Endothelial cell of umbilical vein (primary cell): ENCODE data around the gene AKT3. TPM values are rescaled to one million over a fixed set of nuclear protein-coding genes. Genes with fewer than 3 reads are reported as not detected.

Source experiments
- BruUV-seq: library from RNA; stranded (reverse); fragments of 400-500 nt; replicated peaks from 2 replicates; lab custom pipeline; 2021; lab: Mats Ljungman, UMichigan
- CTCF ChIA-PET: fragments of 300-600, 350-600 bp; sonication (Branson Sonifier 250); formaldehyde crosslinking; loops from one replicate; lab custom pipeline; 2021; ENCODE audit warnings: antibody characterized with exemption, inconsistent platforms; lab: Charles Lee
- POLR2A ChIA-PET: fragments of 300-600, 350-600 bp; sonication (Branson Sonifier 250); formaldehyde crosslinking; loops from one replicate; lab custom pipeline; 2021; ENCODE audit warnings: antibody characterized with exemption, inconsistent platforms; lab: Charles Lee
- DNase-seq: peaks from one replicate; pipeline ENCODE4 v3.0.0-alpha.2; 2011; ENCODE audit warnings: low read depth, low spot score
- FAIRE-seq: peaks from 2 replicates; lab custom pipeline; 2011; peaks lifted over from hg19 to GRCh38; lab: Jason Lieb, UNC
- H2AFZ ChIP-seq: 2 replicates; pipeline ENCODE4 v1.6.0; 2012; ENCODE audit warnings: low read depth, low read length, control low read depth, inconsistent platforms
- H3K27ac ChIP-seq: 2 replicates; pipeline ENCODE4 v1.5.1; 2011; ENCODE audit warnings: low read depth, mild to moderate bottlenecking, control low read depth, low read length, moderate library complexity; ENCODE audit not compliant: insufficient read depth
- H3K27me3 ChIP-seq, 2 experiments: 2 replicates each; pipeline versions ENCODE4 v1.6.0 to v1.6.1; 2011; ENCODE audit warnings: low read length in 2 of 2, mixed read lengths in 1 of 2; ENCODE audit not compliant: control insufficient read depth in 2 of 2, insufficient read depth in 2 of 2
- H3K36me3 ChIP-seq, 2 experiments: 2 replicates in 1 of 2; 3 replicates in 1 of 2; pipeline ENCODE4 v1.5.1; 2011; ENCODE audit warnings: low read length in 2 of 2, mild to moderate bottlenecking in 1 of 2, moderate library complexity in 1 of 2; ENCODE audit not compliant: control insufficient read depth in 2 of 2, insufficient read depth in 2 of 2; ENCODE audit errors: extremely low read depth in 1 of 2
- H3K4me1 ChIP-seq: 3 replicates; pipeline ENCODE4 v1.5.1; 2011; ENCODE audit warnings: mild to moderate bottlenecking, low read length; ENCODE audit not compliant: control insufficient read depth, insufficient read depth; ENCODE audit errors: extremely low read depth
- H3K4me2 ChIP-seq: 2 replicates; pipeline ENCODE4 v1.6.1; 2011; ENCODE audit warnings: low read length, control low read depth, mixed read lengths; ENCODE audit not compliant: insufficient read depth
- H3K4me3 ChIP-seq, 3 experiments: fragments of 200-600 bp in 1 of 3; sonication (generic), shearing (Covaris generic) in 1 of 3; replicated peaks in 1 of 3; 2 replicates each; pipeline ENCODE4 v1.5.1; 2011 to 2016; ENCODE audit warnings: control low read depth in 3 of 3, low read length in 3 of 3, mild to moderate bottlenecking in 2 of 3, inconsistent platforms in 1 of 3, low read depth in 1 of 3, moderate library complexity in 1 of 3; ENCODE audit not compliant: insufficient read depth in 1 of 3
- H3K79me2 ChIP-seq: 2 replicates; pipeline ENCODE4 v1.6.0; 2012; ENCODE audit warnings: low read length, inconsistent platforms; ENCODE audit not compliant: control insufficient read depth, insufficient read depth
- H3K9ac ChIP-seq: replicated peaks from 2 replicates; pipeline ENCODE3; 2011; ENCODE audit warnings: low read length, control low read depth; ENCODE audit not compliant: insufficient read depth; ENCODE audit errors: extremely low read depth
- H3K9me1 ChIP-seq: replicated peaks from 3 replicates; pipeline ENCODE4 v1.6.0; 2011; ENCODE audit warnings: mild to moderate bottlenecking, low read length; ENCODE audit not compliant: control insufficient read depth, insufficient read depth; ENCODE audit errors: extremely low read depth
- H3K9me3 ChIP-seq: replicated peaks from 2 replicates; pipeline ENCODE4 v1.5.1; 2012; ENCODE audit warnings: low read length, inconsistent platforms; ENCODE audit not compliant: control insufficient read depth, insufficient read depth
- H4K20me1 ChIP-seq: replicated peaks from 2 replicates; pipeline ENCODE3; 2011; ENCODE audit warnings: mild to moderate bottlenecking, low read length; ENCODE audit not compliant: control insufficient read depth, insufficient read depth; ENCODE audit errors: extremely low read depth
- CTCF ChIP-seq, 2 donors: IDR thresholded peaks; 1 replicate in 1 of 2; 2 replicates in 1 of 2; pipeline ENCODE4 v1.5.1; 2011; ENCODE audit warnings: low read length in 2 of 2, mild to moderate bottlenecking in 2 of 2, moderate library complexity in 2 of 2, control low read depth in 1 of 2, inconsistent platforms in 1 of 2, low read depth in 1 of 2; ENCODE audit not compliant: insufficient read depth in 1 of 2; ENCODE audit errors: extremely low read depth in 1 of 2
- EZH2 ChIP-seq: IDR thresholded peaks from 2 replicates; pipeline ENCODE4 v1.6.1; 2012; ENCODE audit warnings: borderline replicate concordance, low read depth, mild to moderate bottlenecking, moderate library complexity, low read length, inconsistent platforms; ENCODE audit not compliant: severe bottlenecking
- FOS ChIP-seq: IDR thresholded peaks from 2 replicates; pipeline ENCODE4 v1.6.1; 2011; ENCODE audit warnings: mild to moderate bottlenecking, low read length, moderate library complexity, borderline replicate concordance; ENCODE audit not compliant: insufficient read depth
- GATA2 ChIP-seq: IDR thresholded peaks from 2 replicates; pipeline ENCODE4 v1.7.0; 2011; ENCODE audit warnings: low read depth, mild to moderate bottlenecking, moderate library complexity, mixed read lengths, low read length; ENCODE audit not compliant: insufficient read length, insufficient read depth
- JUN ChIP-seq: IDR thresholded peaks from 2 replicates; pipeline ENCODE4 v1.6.1; 2011; ENCODE audit warnings: borderline replicate concordance, low read depth; ENCODE audit not compliant: insufficient read length, insufficient read depth
- MAX ChIP-seq: IDR thresholded peaks from 2 replicates; pipeline ENCODE4 v1.6.1; 2011; ENCODE audit not compliant: insufficient read depth, insufficient read length
- MYC ChIP-seq: IDR thresholded peaks from one replicate; pipeline ENCODE4 v1.6.1; 2011; ENCODE audit warnings: mild to moderate bottlenecking, low read depth, low read length
- POLR2A ChIP-seq: IDR thresholded peaks from 2 replicates; pipeline ENCODE4 v1.6.1; 2012; ENCODE audit warnings: low read depth, mild to moderate bottlenecking, control low read depth, low read length
- POLR2AphosphoS5 ChIP-seq: IDR thresholded peaks from 2 replicates; pipeline ENCODE4 v1.6.1; 2012; ENCODE audit warnings: low read depth, mild to moderate bottlenecking, control low read depth, low read length, moderate library complexity; ENCODE audit not compliant: insufficient read depth
- dilution Hi-C: fragments of 300-500 bp; cut with MboI; formaldehyde crosslinking; loops from one replicate; pipeline ENCODE4 v1.15.0; 2019; ENCODE audit warnings: low sequenced_read_pairs; ENCODE audit not compliant: extremely low pct_ligation_motif_present
- intact Hi-C: fragments of 100-400 bp; cut with micrococcal nuclease; formaldehyde crosslinking; loops from one replicate; pipeline ENCODE4 v1.10.0; 2022
- polyA plus RNA-seq, 4 experiments: library from polyadenylated mRNA; depleted of rRNA in 3 of 4; stranded (reverse) in 3 of 4; unstranded in 1 of 4; fragments of >200 nt; gene quantifications; 2 replicates each; pipeline versions ENCODE4 v1.2.1 to v1.2.3, GENCODE V29; 2011 to 2012; ENCODE audit warnings: missing spikeins in 1 of 4
- total RNA-seq: library from RNA; stranded (reverse); gene quantifications from 2 replicates; pipeline ENCODE4 v1.2.3, GENCODE V29; 2021

Gene AKT3
- total and polyA plus RNA-seq, 2 donors (not counting 3 experiments of a cell fraction or from before 2014, with no cell fraction given): 20.6 to 97.1 TPM

- TF ChIP-seq GATA2: no peak
- no peak for TF ChIP-seq POLR2AphosphoS5
- no peak for TF ChIP-seq JUN
- TF ChIP-seq MYC: no peak
- TF ChIP-seq CTCF (IDR thresholded peaks at IDR 0.05; ENCODE audit: extremely low read depth in 1 of 2, insufficient read depth in 1 of 2, low read depth in 1 of 2, low read length in 2 of 2): no peak
- no peak for TF ChIP-seq MAX
- no peak for TF ChIP-seq POLR2A
- TF ChIP-seq EZH2: no peak
- no peak for TF ChIP-seq FOS
- Histone ChIP-seq H3K27me3 (no peaks in the 10 kb centered on the region), H3K4me3 (no peak overlapping the region), H3K36me3 (no peaks in the 10 kb centered on the region), H3K27ac (no peak overlapping the region), H4K20me1 (no peaks in the 10 kb centered on the region), H3K9ac (no peak overlapping the region), H3K9me1 (no peaks in the 10 kb centered on the region), H3K4me1 (peaks cover 16% of the 10 kb centered on the region), H3K79me2 (peaks cover 23% of the 10 kb centered on the region), H3K9me3 (no peaks in the 10 kb centered on the region), H3K4me2 (no peak overlapping the region), H2AFZ (no peak overlapping the region)
- intact Hi-C loops: loop anchor here (5.0 kb wide), 1 partner anchor 444 kb away; no protein-coding TSS in a partner anchor
- DNase-seq (no peak), FAIRE-seq (no peak)
- POLR2A ChIA-PET: no interaction called here
- dilution Hi-C loops: no loop called here
- CTCF ChIA-PET: interaction anchor here (1.7 kb wide), 1 partner anchor 30 kb away, joined by 4 read pairs; no protein-coding TSS in a partner anchor
- BruUV-seq: no TSS peak
Observed at GRCh38 chr1:243718022-243718421, 132.0 kb downstream of the AKT3 start.
